Endothelial cell of umbilical vein (primary cell): Measurements from ENCODE around the gene GPANK1. TPM values are rescaled to one million over a fixed set of nuclear protein-coding genes. Genes with fewer than 3 reads are reported as not detected.

Experiments
- BruUV-seq: library from RNA; stranded (reverse); fragments of 400-500 nt; replicated peaks from 2 replicates; lab custom pipeline; 2021; lab: Mats Ljungman, UMichigan
- CTCF ChIA-PET: fragments of 300-600, 350-600 bp; sonication (Branson Sonifier 250); formaldehyde crosslinking; loops from one replicate; lab custom pipeline; 2021; ENCODE audit warnings: antibody characterized with exemption, inconsistent platforms; lab: Charles Lee
- POLR2A ChIA-PET: fragments of 300-600, 350-600 bp; sonication (Branson Sonifier 250); formaldehyde crosslinking; loops from one replicate; lab custom pipeline; 2021; ENCODE audit warnings: antibody characterized with exemption, inconsistent platforms; lab: Charles Lee
- DNase-seq: peaks from one replicate; pipeline ENCODE4 v3.0.0-alpha.2; 2011; ENCODE audit warnings: low read depth, low spot score
- FAIRE-seq: peaks from 2 replicates; lab custom pipeline; 2011; peaks lifted over from hg19 to GRCh38; lab: Jason Lieb, UNC
- H2AFZ ChIP-seq: 2 replicates; pipeline ENCODE4 v1.6.0; 2012; ENCODE audit warnings: low read depth, low read length, control low read depth, inconsistent platforms
- H3K27ac ChIP-seq: 2 replicates; pipeline ENCODE4 v1.5.1; 2011; ENCODE audit warnings: low read depth, mild to moderate bottlenecking, control low read depth, low read length, moderate library complexity; ENCODE audit not compliant: insufficient read depth
- H3K27me3 ChIP-seq, 2 experiments: 2 replicates each; pipeline versions ENCODE4 v1.6.0 to v1.6.1; 2011; ENCODE audit warnings: low read length in 2 of 2, mixed read lengths in 1 of 2; ENCODE audit not compliant: control insufficient read depth in 2 of 2, insufficient read depth in 2 of 2
- H3K36me3 ChIP-seq, 2 experiments: 2 replicates in 1 of 2; 3 replicates in 1 of 2; pipeline ENCODE4 v1.5.1; 2011; ENCODE audit warnings: low read length in 2 of 2, mild to moderate bottlenecking in 1 of 2, moderate library complexity in 1 of 2; ENCODE audit not compliant: control insufficient read depth in 2 of 2, insufficient read depth in 2 of 2; ENCODE audit errors: extremely low read depth in 1 of 2
- H3K4me1 ChIP-seq: 3 replicates; pipeline ENCODE4 v1.5.1; 2011; ENCODE audit warnings: mild to moderate bottlenecking, low read length; ENCODE audit not compliant: control insufficient read depth, insufficient read depth; ENCODE audit errors: extremely low read depth
- H3K4me2 ChIP-seq: 2 replicates; pipeline ENCODE4 v1.6.1; 2011; ENCODE audit warnings: low read length, control low read depth, mixed read lengths; ENCODE audit not compliant: insufficient read depth
- H3K4me3 ChIP-seq, 3 experiments: fragments of 200-600 bp in 1 of 3; sonication (generic), shearing (Covaris generic) in 1 of 3; replicated peaks in 1 of 3; 2 replicates each; pipeline ENCODE4 v1.5.1; 2011 to 2016; ENCODE audit warnings: control low read depth in 3 of 3, low read length in 3 of 3, mild to moderate bottlenecking in 2 of 3, inconsistent platforms in 1 of 3, low read depth in 1 of 3, moderate library complexity in 1 of 3; ENCODE audit not compliant: insufficient read depth in 1 of 3
- H3K79me2 ChIP-seq: 2 replicates; pipeline ENCODE4 v1.6.0; 2012; ENCODE audit warnings: low read length, inconsistent platforms; ENCODE audit not compliant: control insufficient read depth, insufficient read depth
- H3K9ac ChIP-seq: replicated peaks from 2 replicates; pipeline ENCODE3; 2011; ENCODE audit warnings: low read length, control low read depth; ENCODE audit not compliant: insufficient read depth; ENCODE audit errors: extremely low read depth
- H3K9me1 ChIP-seq: replicated peaks from 3 replicates; pipeline ENCODE4 v1.6.0; 2011; ENCODE audit warnings: mild to moderate bottlenecking, low read length; ENCODE audit not compliant: control insufficient read depth, insufficient read depth; ENCODE audit errors: extremely low read depth
- H3K9me3 ChIP-seq: replicated peaks from 2 replicates; pipeline ENCODE4 v1.5.1; 2012; ENCODE audit warnings: low read length, inconsistent platforms; ENCODE audit not compliant: control insufficient read depth, insufficient read depth
- H4K20me1 ChIP-seq: replicated peaks from 2 replicates; pipeline ENCODE3; 2011; ENCODE audit warnings: mild to moderate bottlenecking, low read length; ENCODE audit not compliant: control insufficient read depth, insufficient read depth; ENCODE audit errors: extremely low read depth
- EZH2 ChIP-seq: IDR thresholded peaks from 2 replicates; pipeline ENCODE4 v1.6.1; 2012; ENCODE audit warnings: borderline replicate concordance, low read depth, mild to moderate bottlenecking, moderate library complexity, low read length, inconsistent platforms; ENCODE audit not compliant: severe bottlenecking
- FOS ChIP-seq: IDR thresholded peaks from 2 replicates; pipeline ENCODE4 v1.6.1; 2011; ENCODE audit warnings: mild to moderate bottlenecking, low read length, moderate library complexity, borderline replicate concordance; ENCODE audit not compliant: insufficient read depth
- GATA2 ChIP-seq: IDR thresholded peaks from 2 replicates; pipeline ENCODE4 v1.7.0; 2011; ENCODE audit warnings: low read depth, mild to moderate bottlenecking, moderate library complexity, mixed read lengths, low read length; ENCODE audit not compliant: insufficient read length, insufficient read depth
- JUN ChIP-seq: IDR thresholded peaks from 2 replicates; pipeline ENCODE4 v1.6.1; 2011; ENCODE audit warnings: borderline replicate concordance, low read depth; ENCODE audit not compliant: insufficient read length, insufficient read depth
- MYC ChIP-seq: IDR thresholded peaks from one replicate; pipeline ENCODE4 v1.6.1; 2011; ENCODE audit warnings: mild to moderate bottlenecking, low read depth, low read length
- POLR2A ChIP-seq: IDR thresholded peaks from 2 replicates; pipeline ENCODE4 v1.6.1; 2012; ENCODE audit warnings: low read depth, mild to moderate bottlenecking, control low read depth, low read length
- POLR2AphosphoS5 ChIP-seq: IDR thresholded peaks from 2 replicates; pipeline ENCODE4 v1.6.1; 2012; ENCODE audit warnings: low read depth, mild to moderate bottlenecking, control low read depth, low read length, moderate library complexity; ENCODE audit not compliant: insufficient read depth
- dilution Hi-C: fragments of 300-500 bp; cut with MboI; formaldehyde crosslinking; loops from one replicate; pipeline ENCODE4 v1.15.0; 2019; ENCODE audit warnings: low sequenced_read_pairs; ENCODE audit not compliant: extremely low pct_ligation_motif_present
- intact Hi-C: fragments of 100-400 bp; cut with micrococcal nuclease; formaldehyde crosslinking; loops from one replicate; pipeline ENCODE4 v1.10.0; 2022
- polyA plus RNA-seq, 4 experiments: library from polyadenylated mRNA; depleted of rRNA in 3 of 4; stranded (reverse) in 3 of 4; unstranded in 1 of 4; fragments of >200 nt; gene quantifications; 2 replicates each; pipeline versions ENCODE4 v1.2.1 to v1.2.3, GENCODE V29; 2011 to 2012; ENCODE audit warnings: missing spikeins in 1 of 4
- total RNA-seq: library from RNA; stranded (reverse); gene quantifications from 2 replicates; pipeline ENCODE4 v1.2.3, GENCODE V29; 2021
- TF ChIP-seq, protein P1 (sequence below), 2 donors: IDR thresholded peaks; 1 replicate in 1 of 2; 2 replicates in 1 of 2; pipeline ENCODE4 v1.5.1; 2011; ENCODE audit warnings: low read length in 2 of 2, mild to moderate bottlenecking in 2 of 2, moderate library complexity in 2 of 2, control low read depth in 1 of 2, inconsistent platforms in 1 of 2, low read depth in 1 of 2; ENCODE audit not compliant: insufficient read depth in 1 of 2; ENCODE audit errors: extremely low read depth in 1 of 2
- TF ChIP-seq, protein P2 (sequence below): IDR thresholded peaks from 2 replicates; pipeline ENCODE4 v1.6.1; 2011; ENCODE audit not compliant: insufficient read depth, insufficient read length

GPANK1 gene
- total and polyA plus RNA-seq, 2 donors (not counting 3 experiments of a cell fraction or from before 2014, with no cell fraction given): 12.6 to 17.5 TPM

DNA sequence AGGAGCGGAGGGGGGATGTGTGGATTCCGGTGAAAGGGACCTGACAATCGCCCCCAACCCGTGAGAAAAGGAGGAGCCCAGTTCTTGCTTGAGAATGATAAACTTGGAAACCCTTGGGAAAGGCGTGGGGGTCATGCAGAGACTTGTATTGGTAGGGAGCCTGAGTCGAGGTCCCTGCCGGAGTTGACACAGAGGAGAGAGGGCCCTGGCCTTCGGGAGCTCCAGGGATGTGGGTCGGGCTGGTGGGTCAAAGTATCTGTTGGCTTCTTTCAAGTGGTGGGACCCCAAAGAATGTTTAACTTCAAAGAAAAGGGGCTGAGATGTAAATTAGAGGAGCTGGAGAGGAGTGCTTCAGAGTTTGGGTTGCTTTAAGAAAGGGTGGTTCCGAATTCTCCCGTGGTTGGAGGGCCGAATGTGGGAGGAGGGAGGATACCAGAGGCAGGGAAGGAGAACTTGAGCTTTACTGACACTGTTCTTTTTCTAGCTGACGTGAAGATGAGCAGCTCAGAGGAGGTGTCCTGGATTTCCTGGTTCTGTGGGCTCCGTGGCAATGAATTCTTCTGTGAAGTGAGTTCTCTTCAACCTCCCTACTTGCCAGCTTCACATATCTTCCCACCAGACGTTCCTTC, 1.7 kb upstream of the GPANK1 start:
- peak overlapping the region; percentile 68 for H3K9ac ChIP-seq
- DNase-seq: no peak
- peaks cover 25 to 31% of the 10 kb centered on the region in 2 experiments for H3K36me3 ChIP-seq
- dilution Hi-C loops (no loop called here), intact Hi-C loops (loop anchor here (2.0 to 10.0 kb wide), 3 partner anchors 14 to 528 kb away; partner anchors contain the start of genes GPSM3, LY6G5C and PBX2)
- peak overlapping the region; percentile 45 for H3K27ac ChIP-seq
- FAIRE-seq: no peak
- peaks cover 24% of the 10 kb centered on the region for H3K4me1 ChIP-seq
- TF ChIP-seq FOS: no peak
- no peak for TF ChIP-seq GATA2
- TF ChIP-seq EZH2: no peak
- no peak for TF ChIP-seq MYC
- TF ChIP-seq, protein P1, sequence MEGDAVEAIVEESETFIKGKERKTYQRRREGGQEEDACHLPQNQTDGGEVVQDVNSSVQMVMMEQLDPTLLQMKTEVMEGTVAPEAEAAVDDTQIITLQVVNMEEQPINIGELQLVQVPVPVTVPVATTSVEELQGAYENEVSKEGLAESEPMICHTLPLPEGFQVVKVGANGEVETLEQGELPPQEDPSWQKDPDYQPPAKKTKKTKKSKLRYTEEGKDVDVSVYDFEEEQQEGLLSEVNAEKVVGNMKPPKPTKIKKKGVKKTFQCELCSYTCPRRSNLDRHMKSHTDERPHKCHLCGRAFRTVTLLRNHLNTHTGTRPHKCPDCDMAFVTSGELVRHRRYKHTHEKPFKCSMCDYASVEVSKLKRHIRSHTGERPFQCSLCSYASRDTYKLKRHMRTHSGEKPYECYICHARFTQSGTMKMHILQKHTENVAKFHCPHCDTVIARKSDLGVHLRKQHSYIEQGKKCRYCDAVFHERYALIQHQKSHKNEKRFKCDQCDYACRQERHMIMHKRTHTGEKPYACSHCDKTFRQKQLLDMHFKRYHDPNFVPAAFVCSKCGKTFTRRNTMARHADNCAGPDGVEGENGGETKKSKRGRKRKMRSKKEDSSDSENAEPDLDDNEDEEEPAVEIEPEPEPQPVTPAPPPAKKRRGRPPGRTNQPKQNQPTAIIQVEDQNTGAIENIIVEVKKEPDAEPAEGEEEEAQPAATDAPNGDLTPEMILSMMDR (IDR thresholded peaks at IDR 0.05; ENCODE audit: extremely low read depth in 1 of 2, insufficient read depth in 1 of 2, low read depth in 1 of 2, low read length in 2 of 2): no peak
- no peak for TF ChIP-seq POLR2AphosphoS5
- no peak for TF ChIP-seq POLR2A
- TF ChIP-seq JUN: no peak
- TF ChIP-seq, protein P2, sequence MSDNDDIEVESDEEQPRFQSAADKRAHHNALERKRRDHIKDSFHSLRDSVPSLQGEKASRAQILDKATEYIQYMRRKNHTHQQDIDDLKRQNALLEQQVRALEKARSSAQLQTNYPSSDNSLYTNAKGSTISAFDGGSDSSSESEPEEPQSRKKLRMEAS: no peak
- CTCF ChIA-PET: no interaction called here
- no peaks in the 10 kb centered on the region for H3K9me3 ChIP-seq
- no peaks in the 10 kb centered on the region for H3K9me1 ChIP-seq
- H3K4me3 ChIP-seq: peak overlapping the region; percentile 70 to 94 (median 72)
- no peaks in the 10 kb centered on the region for H4K20me1 ChIP-seq
- H3K27me3 ChIP-seq: no peaks in the 10 kb centered on the region
- H3K79me2 ChIP-seq: peaks cover 32% of the 10 kb centered on the region
- peak overlapping the region; percentile 81 for H3K4me2 ChIP-seq
- H2AFZ ChIP-seq: peak overlapping the region; percentile 60
- no TSS peak for BruUV-seq
- POLR2A ChIA-PET: no interaction called here
